ENCODE results near the gene HMGXB4. TPM values are rescaled to one million over a fixed set of nuclear protein-coding genes. Genes with fewer than 3 reads are reported as not detected.

The HMGXB4 gene
- polyA plus RNA-seq, 12 donors, result 11.8 to 23.3 (median 15.8) TPM; not detected in 1

DNA sequence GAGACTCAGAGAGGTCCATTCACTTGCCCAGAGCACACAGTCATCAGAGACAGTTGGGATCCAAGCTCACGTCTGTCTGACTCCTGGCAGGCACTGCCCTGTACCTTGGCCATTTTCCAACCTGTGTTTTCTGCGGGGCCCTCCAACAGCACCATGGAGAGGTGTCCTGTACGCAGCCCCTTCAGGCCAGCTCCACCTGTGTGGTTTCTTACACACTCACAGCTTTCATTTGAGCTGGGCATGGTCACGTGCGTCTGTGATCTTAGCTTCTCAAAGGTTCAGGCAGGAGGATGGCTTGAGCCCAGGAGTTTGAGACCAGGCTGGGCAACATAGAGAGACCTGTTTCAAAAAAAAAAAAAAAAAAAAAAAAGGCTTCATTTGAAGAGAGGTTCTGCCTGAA is 66.8 kb downstream of the HMGXB4 start:
- no peak for DNase-seq

DNA sequence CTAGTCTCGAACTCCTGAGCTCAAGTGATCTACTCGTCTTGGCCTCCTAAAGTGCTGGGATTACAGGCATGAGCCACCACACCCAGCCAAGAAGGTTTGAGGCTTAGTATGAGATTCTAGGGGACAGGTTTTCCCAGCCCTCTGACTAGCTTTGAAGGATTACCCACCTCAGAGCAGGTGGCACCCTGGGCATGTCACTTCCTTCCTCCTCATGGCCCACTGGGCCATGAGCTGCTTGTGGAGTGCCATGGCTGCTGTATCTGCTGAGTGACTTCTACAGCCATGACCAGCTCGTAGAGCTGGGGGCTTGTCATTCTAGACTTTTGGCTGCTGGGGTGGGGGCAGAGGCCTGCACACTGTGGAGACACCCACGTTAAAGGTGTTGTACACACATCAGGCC is 67.5 kb downstream of the HMGXB4 start:
- no peak for DNase-seq

DNA sequence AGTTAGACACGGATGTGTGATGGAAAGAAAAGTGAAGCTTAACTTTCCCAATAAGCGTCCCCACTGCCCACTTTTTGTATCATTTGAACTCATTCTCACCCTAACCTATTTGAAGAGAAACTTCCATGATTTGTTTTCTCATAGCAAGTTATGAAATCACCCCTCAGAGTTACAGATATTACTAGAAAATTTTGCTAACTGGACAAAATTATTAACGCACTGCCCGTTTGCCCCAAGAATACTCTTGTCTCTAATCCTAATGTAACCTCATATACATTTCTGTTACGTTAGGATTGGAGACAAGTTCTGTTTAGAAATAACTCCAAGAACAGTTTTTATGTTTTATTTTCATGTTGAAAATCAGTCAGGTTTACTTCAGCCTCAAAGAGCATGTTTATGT is 67.9 kb downstream of the HMGXB4 start:
- no peak for DNase-seq

DNA sequence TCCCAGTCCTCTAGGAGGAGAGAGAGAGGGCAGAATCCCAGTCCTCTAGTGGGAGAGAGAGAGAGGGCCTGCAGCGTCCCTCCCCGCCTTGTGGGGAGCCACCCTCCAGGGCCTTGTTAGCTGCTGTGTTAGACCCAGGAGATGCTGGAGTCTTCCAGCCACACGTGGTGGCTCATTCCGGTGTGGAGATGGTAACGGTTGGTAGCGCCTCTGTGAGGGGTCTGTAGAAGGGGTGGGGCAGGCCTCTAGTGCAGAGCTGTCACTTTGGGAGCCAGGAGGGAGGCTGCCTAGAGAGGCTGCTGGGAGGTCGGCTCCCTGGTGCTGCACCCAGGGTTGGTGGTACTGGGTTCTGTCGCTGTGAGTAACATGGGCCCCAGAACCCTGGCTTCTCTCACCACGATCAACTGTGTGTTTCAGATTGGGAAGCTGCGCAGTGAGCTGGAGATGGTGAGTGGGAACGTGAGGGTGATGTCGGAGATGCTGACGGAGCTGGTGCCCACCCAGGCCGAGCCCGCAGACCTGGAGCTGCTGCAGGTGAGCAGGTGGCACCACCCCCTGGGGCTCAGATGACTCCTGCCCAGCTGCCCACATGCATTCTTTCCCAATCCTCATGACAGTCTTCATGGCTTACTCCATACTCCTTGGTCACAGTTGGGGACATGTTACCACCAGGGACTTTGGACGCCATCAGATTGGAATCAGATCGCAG is 69.7 kb downstream of the HMGXB4 start:
- no peak for DNase-seq

DNA sequence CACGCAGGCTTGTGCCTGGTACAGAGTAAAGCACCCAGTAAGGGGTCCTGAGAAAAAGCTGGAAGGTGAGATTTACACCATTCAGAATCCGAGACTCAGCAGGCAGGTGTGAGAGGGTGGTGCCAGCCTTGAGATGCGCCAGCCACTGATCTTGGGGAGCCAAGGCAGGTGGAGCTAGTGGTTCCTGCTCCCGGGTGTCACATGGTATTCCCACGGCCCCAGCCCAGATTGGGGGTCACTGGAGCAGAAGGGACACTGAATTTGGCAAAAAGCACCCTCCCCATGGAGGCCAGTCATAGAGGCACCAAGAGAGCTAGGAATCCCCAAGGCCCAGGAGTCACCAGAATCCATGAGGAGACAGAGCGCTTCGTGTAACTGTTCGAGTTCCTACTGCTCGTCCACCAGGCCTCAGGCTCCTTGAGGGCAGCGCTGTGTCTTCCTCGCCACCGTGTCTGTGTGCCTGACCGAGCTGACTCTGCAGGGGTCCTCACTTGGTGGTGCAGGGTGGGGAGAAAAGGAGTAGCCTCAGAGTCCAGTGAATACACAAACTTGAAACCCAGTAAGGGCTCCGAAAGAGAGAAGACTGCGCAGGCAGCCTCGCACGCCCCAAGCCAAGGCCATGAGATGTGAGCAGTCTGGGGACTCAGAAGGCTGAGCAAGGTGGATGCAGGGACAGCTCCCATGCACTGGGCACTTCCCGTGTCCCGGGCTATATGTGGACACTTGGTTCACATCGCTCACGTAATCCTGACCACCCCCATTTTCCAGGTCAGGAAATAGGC is 70.6 kb downstream of the HMGXB4 start:
- DNase-seq, result no peak

DNA sequence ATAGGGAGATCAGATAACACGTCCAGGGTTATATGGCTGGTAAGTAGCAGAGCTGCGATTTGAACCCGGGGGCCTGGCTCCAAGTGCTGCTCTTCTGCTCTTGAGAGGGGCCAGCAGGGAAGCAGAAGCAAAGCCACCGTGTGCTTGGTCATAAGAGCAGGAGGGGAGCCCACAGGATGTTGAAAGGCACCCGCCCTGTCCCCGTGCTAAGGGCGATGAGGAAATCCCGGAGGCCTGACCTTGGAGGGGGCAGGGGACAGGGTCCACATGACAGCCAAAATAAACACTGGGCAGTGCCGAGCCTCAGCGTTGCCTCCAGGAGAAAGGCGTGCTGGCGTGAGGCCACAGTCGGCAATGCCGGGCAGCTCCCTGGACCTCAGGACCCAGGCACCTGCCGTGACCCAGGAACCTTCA is 71.2 kb downstream of the HMGXB4 start:
- no peak for DNase-seq

DNA sequence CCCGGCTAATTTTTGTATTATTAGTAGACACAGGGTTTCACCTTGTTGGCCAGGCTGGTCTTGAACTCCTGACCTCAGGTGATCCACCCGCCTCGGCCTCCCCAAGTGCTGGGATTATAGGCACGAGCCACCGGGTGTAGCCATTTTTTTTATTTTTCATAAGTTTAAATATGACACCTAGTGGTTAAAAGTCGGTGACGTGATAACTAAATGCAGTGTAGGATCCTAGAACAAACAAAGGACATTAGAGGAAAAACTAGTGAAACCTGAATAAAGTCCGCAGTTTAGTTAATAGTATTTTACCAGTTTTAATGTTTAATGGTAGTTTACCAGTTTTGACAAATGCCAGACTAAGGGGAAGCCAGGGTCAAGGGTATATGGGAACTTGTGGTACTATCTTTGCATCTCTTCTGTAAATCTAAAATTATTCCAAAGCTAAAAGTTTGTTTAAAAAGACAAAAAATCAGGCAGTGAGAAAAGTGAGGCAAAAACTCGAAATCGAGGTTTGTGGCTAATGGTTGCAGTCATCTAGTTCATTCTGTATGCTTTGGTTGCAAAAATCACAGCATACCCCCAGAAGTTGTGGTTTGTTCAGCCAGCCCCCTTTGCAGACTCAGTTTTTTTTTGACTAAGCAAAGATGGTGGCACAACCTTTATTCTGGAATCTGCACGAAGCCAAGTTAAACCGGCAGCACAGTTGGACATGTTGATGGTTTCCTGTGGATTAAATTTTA is 72.0 kb downstream of the HMGXB4 start:
- no peak for DNase-seq

DNA sequence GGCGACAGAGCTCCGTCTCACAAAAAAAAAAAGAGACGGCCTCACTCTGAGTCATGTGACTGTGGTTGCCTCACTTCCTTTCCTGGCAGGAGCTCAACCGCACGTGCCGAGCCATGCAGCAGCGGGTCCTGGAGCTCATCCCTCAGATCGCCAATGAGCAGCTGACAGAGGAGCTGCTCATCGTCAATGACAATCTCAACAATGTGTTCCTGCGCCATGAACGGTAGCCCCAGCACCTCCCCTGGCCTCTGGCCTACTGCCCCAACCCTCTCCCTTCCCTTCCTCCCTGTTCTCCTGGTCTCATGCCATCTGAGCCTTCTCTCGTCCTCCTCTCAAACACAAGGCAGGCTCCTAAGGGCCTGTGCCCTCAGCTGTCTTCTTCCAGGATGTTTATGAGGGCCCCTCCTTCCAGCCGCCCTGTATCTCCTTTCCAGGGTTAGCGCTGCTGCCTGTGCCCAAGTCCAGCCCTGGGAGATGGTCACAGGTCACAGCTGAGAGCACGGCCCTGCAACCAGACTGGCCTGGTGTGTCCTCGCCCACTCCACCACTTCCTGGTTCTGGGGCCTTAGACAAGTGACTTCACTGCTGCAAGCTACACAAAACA is 73.1 kb downstream of the HMGXB4 start:
- DNase-seq, result peak; percentile 53

DNA sequence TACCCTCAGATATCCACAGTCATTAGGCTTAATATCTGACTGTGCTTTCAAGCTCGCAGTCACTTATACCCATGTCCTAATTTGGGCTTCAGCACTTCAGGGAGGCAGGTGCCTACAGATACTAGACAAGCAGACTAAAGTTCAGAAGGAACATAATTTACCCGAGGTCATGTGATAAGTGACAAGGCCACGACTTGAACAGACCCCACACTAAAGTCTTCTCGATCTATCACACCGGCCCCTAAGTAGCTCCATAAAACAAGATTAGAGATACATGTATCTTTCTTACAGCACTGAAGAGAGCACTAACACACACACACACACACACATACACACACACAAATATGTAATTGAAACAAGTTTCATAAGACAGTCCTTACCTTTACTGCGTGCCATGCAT is 75.0 kb downstream of the HMGXB4 start:
- no peak for DNase-seq

DNA sequence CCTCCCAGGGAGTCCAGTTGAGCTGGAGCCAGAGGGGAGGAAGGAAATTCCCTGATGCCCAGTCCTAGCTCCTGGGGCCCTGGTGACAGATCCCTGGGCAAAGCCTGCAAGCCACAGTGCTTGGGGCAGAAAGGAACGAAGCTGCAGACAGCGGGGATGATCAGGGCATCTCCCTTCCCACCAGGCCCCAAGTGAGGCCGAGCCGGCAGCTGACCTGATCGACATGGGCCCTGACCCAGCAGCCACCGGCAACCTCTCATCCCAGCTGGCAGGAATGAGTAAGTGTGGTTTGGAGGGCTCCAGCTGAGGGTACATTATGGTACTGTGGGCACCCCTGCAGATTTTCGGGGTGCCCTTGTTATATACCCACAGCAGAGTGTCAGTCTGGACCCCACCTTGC is 75.9 kb downstream of the HMGXB4 start:
- DNase-seq, result no peak

DNA sequence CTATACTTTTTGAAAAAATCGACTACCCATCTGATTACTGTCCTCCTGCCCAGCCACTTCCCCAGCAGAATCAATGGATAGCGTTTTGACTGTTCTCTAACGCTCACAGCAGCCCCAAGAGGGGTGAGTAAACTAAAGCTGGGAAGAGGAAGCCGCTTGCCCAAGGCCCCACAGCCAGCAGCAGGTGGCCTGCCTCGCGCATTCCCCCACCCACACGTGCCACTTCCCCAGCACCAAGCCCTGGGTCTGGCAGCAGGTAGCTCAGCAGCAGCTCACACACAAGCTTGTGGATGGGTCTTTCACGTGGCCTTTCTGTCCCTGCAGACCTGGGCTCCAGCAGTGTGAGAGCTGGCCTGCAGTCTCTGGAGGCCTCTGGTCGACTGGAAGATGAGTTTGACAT is 76.7 kb downstream of the HMGXB4 start:
- DNase-seq, result no peak

DNA sequence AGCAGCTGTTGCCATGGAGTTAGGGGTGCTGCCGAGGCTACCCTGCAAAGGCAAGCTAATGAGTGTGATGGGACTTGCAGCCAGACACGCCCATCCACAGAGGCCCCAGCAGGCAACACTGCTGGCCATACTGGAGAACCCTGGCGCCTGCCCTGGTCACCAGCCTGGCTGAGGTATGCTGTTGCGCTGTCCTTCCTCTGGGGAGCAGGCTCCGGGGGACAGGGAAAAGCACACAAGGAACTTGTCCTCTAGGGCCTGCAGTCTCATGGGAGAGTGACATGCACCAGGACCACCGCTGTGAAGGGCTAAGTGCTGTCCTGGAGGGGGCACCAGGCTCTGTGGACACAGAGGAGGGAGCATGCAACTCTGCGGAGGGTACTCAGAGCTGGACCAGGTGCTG is 78.2 kb downstream of the HMGXB4 start:
- DNase-seq, result no peak

DNA sequence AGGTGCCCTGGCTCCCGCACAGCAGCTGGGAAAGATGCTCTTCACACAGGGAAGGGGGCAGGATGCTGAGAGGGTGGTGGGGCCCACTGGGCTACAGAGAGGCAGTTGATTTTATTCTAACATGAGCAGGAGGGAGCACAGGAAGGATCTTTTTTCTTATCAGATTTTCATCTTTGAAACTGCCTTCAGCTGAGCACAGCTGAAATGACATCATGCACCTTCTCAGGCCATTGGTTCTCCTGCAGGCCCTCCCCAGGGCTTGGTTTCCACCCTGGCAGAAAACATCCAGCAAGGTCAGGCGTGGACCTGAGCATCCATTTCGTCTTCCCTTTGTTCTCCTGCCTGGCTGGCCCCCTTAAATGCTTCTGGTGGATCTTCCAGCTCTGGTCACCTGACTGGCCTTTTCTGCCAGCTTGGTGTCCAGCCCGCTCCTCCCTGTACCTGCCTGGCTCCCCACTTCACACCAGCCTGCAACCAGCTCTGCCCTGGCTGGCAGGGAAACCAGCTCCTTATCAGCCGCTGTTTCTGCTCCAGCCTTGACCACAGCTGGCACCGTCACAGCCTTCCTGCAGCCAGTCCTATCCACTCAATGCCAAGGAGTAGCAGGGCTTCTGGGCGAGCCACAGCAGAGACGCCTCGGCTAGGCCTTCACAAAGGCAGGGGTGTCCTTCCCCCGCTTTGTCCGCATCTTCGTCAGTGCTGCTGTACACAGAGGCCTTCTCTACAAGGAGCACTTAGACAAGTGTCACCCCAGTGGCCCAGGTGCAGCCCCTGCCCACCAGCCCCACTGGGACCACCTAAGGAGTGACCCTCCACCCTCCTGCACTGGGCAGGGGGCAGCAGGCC is 78.9 kb downstream of the HMGXB4 start:
- DNase-seq, result no peak

DNA sequence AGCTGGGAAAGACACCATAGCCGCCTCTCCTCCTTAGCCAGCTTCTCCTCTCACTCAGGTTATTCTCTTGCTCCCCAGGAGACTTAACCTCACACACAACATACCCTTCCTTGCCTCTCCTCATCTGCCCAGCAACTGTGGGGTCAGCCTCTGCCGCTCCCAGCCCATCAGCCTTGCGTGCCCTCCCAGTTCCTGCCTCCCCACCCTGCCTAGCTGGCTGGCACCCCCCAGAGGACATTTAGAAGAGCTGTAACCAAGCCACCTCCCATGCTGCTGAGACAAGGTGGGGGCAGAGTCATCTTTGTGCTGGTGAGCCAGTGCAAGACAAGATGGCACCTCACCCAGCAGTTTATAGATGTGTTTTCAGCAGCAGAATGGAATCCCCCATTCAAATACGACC is 80.6 kb downstream of the HMGXB4 start:
- no peak for DNase-seq

DNA sequence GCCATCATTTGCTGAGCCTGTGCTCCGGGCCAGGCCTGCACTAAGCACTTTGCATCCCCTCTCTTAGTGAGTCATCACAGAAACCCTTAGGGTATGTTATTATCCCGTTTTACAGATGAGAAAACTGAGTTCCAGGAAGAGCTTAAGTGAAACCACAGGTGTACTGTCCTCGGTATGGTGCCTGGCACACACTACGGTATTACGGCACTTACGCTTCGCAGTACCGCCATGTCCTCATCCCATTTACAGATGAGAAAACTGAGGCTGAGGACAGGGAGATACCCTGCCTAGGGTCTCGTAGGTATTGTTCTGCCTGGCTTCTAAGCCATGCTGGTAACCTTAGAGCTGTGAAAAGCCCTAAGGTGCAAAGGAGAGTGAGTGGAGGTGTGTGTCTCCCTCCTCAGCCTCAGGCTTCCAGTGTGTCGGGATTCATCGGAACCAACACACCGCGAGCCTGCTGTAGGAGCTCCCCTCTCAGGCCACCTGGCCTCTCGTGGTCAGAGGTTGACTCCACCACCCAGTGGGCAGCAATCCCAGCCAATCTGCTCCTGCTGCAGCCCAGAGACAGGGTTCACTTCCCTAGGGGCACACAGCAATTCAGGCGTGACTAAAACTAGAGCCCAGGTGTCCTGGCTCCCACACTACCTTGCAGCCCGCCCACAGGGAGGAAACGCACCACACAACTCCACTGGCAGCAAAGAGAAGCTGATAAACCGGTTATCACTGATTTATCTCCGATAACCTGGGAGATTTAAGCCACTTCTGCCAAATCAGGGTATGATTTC is 84.0 kb downstream of the HMGXB4 start:
- no peak for DNase-seq

DNA sequence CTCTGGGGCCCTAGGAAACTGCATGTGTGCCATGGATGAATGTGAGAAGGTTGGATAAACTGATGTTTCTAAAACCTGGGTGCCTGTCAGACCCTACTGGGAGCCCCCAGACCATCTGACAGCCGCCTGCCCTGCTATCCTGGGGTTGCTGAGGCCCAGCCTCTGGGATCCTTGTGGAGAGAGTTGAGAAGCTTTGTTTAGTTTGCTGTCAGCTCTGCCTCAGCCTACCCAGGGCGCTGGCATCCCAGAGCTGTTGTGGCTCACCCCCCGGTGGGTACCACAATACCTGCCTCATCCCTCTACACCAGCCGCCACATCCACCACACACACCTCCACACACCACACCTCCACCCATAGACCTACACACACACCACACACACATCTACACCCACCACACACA is 85.1 kb downstream of the HMGXB4 start:
- no peak for DNase-seq

DNA sequence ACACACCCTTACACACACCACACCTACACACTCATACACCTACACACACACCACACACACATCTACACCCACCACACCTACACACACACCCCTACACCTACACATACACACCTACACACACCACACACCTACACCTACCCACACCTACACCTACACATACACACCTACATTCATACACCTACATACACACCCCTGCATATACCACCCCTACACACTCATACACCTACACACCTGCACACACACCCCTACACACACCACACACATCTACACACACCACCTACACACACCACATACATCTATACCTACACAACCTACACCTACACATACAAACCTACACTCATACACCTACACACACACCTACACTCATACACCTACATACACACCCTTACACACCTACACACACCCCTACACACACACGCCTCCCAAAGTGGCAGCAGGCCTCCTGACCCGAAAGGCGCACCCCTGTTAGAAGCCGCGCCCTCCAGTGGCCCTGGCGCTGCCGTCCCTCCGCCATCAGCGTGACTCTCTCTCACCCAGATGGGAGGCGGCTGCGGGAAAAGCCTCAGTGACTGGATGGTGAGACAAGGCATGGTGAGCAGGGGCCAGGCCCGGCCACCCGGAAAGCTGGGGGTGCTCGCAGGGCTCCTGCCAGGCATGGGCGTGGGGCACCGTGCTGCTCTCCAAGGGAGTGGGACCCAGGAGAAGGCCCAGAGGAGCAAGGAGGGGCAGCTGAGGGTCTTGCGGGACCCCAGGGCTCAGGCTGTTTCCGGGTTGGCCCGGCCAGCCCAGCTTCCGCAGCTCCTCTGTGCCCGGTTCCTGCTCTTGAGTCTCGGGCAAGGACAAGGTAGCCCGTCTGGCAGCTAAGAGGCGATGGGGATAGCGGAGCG is 86.6 kb downstream of the HMGXB4 start:
- DNase-seq, result no peak

DNA sequence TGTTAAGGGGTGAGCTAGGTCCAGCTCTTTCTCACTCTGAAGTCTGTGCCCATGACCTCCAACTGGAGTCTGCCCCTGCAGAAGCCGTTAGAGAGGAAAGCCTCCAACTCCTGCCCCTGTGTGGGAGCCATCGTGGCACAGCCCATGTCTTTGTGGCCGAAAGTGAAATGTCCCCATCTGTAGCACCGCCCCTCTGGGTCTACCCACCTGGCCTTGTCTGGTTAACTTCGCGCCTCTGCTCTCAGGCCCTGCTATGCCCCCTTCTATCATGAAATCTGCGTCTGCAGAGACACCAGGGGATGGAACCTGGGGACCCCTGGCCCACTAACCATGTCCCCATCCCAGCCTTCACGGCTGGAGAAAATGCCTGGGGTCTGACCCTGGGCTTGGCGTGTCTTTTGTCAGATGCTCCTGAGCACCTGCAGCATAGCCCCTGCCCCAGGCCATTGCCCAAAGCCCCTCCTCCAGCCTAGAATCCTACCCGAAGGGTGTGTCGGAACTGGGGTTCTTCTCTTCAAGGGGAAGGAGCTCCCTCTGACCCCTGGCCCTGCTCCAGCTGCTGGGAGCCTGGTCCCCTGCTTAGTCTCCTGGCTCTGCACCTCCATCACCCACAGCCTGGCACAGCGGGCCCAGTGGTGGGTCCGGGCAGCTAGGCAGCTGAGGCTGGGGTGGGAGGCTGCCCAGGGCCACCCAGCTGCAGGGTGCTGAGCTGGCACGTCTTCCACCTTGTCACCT is 87.8 kb downstream of the HMGXB4 start:
- DNase-seq, result no peak

Data from muscle of arm (tissue), 12 donors.